IPS-NIHi7 (cell line): ENCODE results near the gene EFNA3.

ENCODE experiments used
- DNase-seq: peaks from one replicate; pipeline ENCODE4 v3.0.0; 2012; ENCODE audit warnings: mixed read lengths; ENCODE audit errors: extremely low spot score

EFNA3 gene

GRCh38 chr1:155066777-155067176 is 11.9 kb upstream of the EFNA3 start:
- DNase-seq = no peak

- no peak for DNase-seq
These were observed 10.0 kb upstream of the EFNA3 start for GRCh38 chr1:155068599-155068998.

- no peak for DNase-seq
These were observed 9.0 kb upstream of the EFNA3 start for GRCh38 chr1:155069551-155070157.

GRCh38 chr1:155070158-155070621 is 8.4 kb upstream of the EFNA3 start:
- no peak for DNase-seq

- DNase-seq = peak; percentile 74
These were observed 7.7 kb upstream of the EFNA3 start for GRCh38 chr1:155070721-155071569.

GRCh38 chr1:155071701-155072100 is 6.9 kb upstream of the EFNA3 start:
- peak; percentile 74 for DNase-seq

- DNase-seq = no peak
These were observed 5.9 kb upstream of the EFNA3 start for GRCh38 chr1:155072531-155073289.

GRCh38 chr1:155073377-155074242 is 5.0 kb upstream of the EFNA3 start:
- no peak for DNase-seq

GRCh38 chr1:155075535-155075934 is 3.1 kb upstream of the EFNA3 start:
- no peak for DNase-seq

GRCh38 chr1:155076371-155076770 is 2.3 kb upstream of the EFNA3 start:
- DNase-seq = no peak

GRCh38 chr1:155077346-155077745 is 1.3 kb upstream of the EFNA3 start:
- no peak for DNase-seq

- DNase-seq = no peak
These were observed 735 bp upstream of the EFNA3 start for GRCh38 chr1:155077758-155078445.

- DNase-seq = no peak
These were observed 511 bp downstream of the EFNA3 start for GRCh38 chr1:155079210-155079486.

- DNase-seq = no peak
These were observed 1.1 kb downstream of the EFNA3 start for GRCh38 chr1:155079487-155080311.

GRCh38 chr1:155080312-155081228 is 1.9 kb downstream of the EFNA3 start:
- peak; percentile 77 for DNase-seq

GRCh38 chr1:155081472-155082300 is 3.0 kb downstream of the EFNA3 start:
- DNase-seq = no peak

- DNase-seq = no peak
These were observed 3.8 kb downstream of the EFNA3 start for GRCh38 chr1:155082301-155083051.
